Measurements from ENCODE around the gene NKIRAS2. TPM values are rescaled to one million over a fixed set of nuclear protein-coding genes. Genes with fewer than 3 reads are reported as not detected.

Gene NKIRAS2
- polyA plus RNA-seq, 2 donors = 28.8 to 32.5 TPM

Other genes starting within 250 kb of the NKIRAS2 start
- 100 to 1,000 TPM; 445 to 752 TPM for gene JUP, start 233.4 kb upstream of the NKIRAS2 start, polyA plus RNA-seq
- gene P3H4, start 208.1 kb upstream of the NKIRAS2 start, polyA plus RNA-seq = 1 to 10 TPM; 1.7 TPM
- 1 to 10 TPM; 5.8 to 5.9 TPM for gene FKBP10, start 207.1 kb upstream of the NKIRAS2 start, polyA plus RNA-seq
- gene NT5C3B, start 183.9 kb upstream of the NKIRAS2 start, polyA plus RNA-seq = 10 to 100 TPM; 35.9 to 36.0 TPM
- gene KLHL10, start 182.3 kb upstream of the NKIRAS2 start, polyA plus RNA-seq = under 1 TPM; 0.22 to 0.39 TPM
- under 1 TPM; 0.59 to 0.74 TPM for gene KLHL11, start 154.7 kb upstream of the NKIRAS2 start, polyA plus RNA-seq
- gene ACLY, start 101.1 kb upstream of the NKIRAS2 start, polyA plus RNA-seq = 10 to 100 TPM; 16.4 to 27.1 TPM
- gene ODAD4, start 89.5 kb upstream of the NKIRAS2 start, polyA plus RNA-seq = under 1 TPM; 0.18 to 0.31 TPM
- gene CNP, start 53.3 kb upstream of the NKIRAS2 start, polyA plus RNA-seq = 10 to 100 TPM; 45.2 to 49.1 TPM
- gene DNAJC7, start 2.7 kb upstream of the NKIRAS2 start, polyA plus RNA-seq = 10 to 100 TPM; 55.4 to 66.4 TPM
- gene C17orf113, start 30.5 kb downstream of the NKIRAS2 start, polyA plus RNA-seq = under 1 TPM; 0.32 to 0.39 TPM
- gene ZNF385C, start 78.4 kb downstream of the NKIRAS2 start, polyA plus RNA-seq = under 1 TPM; 0.12 to 0.24 TPM
- gene DHX58, start 92.6 kb downstream of the NKIRAS2 start, polyA plus RNA-seq = 10 to 100 TPM in 1 of 2 donors, 1 to 10 TPM in 1; 8.3 to 17.8 TPM
- gene KAT2A, start 101.3 kb downstream of the NKIRAS2 start, polyA plus RNA-seq = 10 to 100 TPM; 34.2 to 86.6 TPM
- under 1 TPM; 0.04 TPM for gene HSPB9, start 102.7 kb downstream of the NKIRAS2 start, polyA plus RNA-seq
- 10 to 100 TPM; 61.8 to 93.4 TPM for gene RAB5C, start 134.9 kb downstream of the NKIRAS2 start, polyA plus RNA-seq
- gene KCNH4, start 161.1 kb downstream of the NKIRAS2 start, polyA plus RNA-seq = under 1 TPM; 0.02 to 0.04 TPM
- not detected for gene HCRT, start 165.4 kb downstream of the NKIRAS2 start, polyA plus RNA-seq
- 1 to 10 TPM; 4.6 to 7.0 TPM for gene GHDC, start 174.4 kb downstream of the NKIRAS2 start, polyA plus RNA-seq